Stomach smooth muscle (tissue), 2 donors: Measurements from ENCODE around the gene MYEOV.

ENCODE experiments used
- H3K27ac ChIP-seq: one replicate; pipeline ENCODE4 v1.7.0; 2013; ENCODE audit warnings: mild to moderate bottlenecking, low read length, inconsistent platforms
- H3K27me3 ChIP-seq, 2 donors: one replicate each; pipeline ENCODE4 v1.7.0; 2013; ENCODE audit warnings: low read length in 2 of 2; ENCODE audit not compliant: insufficient read depth in 2 of 2, control insufficient read depth in 1 of 2
- H3K36me3 ChIP-seq, 2 donors: one replicate each; pipeline ENCODE4 v1.7.0; 2013; ENCODE audit warnings: low read length in 2 of 2; ENCODE audit not compliant: control insufficient read depth in 2 of 2, insufficient read depth in 2 of 2
- H3K4me1 ChIP-seq: one replicate; pipeline ENCODE4 v1.7.0; 2013; ENCODE audit warnings: low read length; ENCODE audit not compliant: control insufficient read depth, insufficient read depth
- H3K4me3 ChIP-seq, 2 donors: one replicate each; pipeline ENCODE4 v1.7.0; 2013; ENCODE audit warnings: low read length in 2 of 2
- H3K9ac ChIP-seq, 2 donors: one replicate each; pipeline ENCODE4 v1.7.0; 2013; ENCODE audit warnings: low read length in 2 of 2, mild to moderate bottlenecking in 1 of 2
- H3K9me3 ChIP-seq, 2 donors: one replicate each; pipeline ENCODE4 v1.7.0; 2013; ENCODE audit warnings: low read length in 2 of 2; ENCODE audit not compliant: control insufficient read depth in 2 of 2
- donor health status: healthy.
- donor health status: Pancreatic carcinoma.

MYEOV gene

DNA sequence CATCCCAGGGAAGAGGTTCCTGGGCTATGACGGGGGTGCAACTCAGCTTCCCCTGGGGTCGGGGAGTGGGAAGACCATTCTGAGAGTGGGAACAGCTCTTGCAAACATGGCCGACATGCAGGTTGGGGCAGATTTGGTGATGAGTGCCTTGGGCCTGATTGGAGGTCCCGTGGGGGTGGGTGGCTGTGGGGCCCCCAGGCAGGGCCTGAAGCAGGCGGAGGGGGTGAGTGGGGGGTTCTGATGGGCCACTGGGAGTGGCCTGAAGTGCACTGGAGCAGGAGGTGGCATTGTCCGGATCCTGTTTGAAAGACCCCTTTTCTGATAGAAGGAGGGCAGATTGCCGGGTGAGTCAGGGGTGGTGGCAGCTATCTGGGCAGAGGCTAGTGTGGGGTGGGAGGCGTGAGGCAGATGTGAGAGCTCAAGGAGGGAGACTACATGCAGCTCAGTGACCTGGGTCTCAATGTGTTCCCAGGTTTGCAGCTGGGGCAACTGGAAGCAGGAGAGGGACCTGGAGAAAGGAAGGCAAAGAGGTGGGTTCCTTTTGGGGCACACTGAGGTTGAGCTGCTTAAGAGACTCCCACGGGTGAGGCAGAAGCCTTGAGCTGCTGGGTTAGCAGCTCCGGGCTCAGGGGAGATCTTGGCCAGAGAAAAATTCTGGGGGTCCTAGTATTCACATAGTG, 15.1 kb downstream of the MYEOV start:
- H3K9ac ChIP-seq: no peak overlapping the region
- H3K4me3 ChIP-seq: no peak overlapping the region
- no peaks in the 10 kb centered on the region for H3K9me3 ChIP-seq
- H3K27ac ChIP-seq: no peak overlapping the region
- peaks cover 2% of the 10 kb centered on the region for H3K4me1 ChIP-seq
- H3K36me3 ChIP-seq: no peaks in the 10 kb centered on the region
- peaks cover 2 to 3% of the 10 kb centered on the region in 2 donors for H3K27me3 ChIP-seq

DNA sequence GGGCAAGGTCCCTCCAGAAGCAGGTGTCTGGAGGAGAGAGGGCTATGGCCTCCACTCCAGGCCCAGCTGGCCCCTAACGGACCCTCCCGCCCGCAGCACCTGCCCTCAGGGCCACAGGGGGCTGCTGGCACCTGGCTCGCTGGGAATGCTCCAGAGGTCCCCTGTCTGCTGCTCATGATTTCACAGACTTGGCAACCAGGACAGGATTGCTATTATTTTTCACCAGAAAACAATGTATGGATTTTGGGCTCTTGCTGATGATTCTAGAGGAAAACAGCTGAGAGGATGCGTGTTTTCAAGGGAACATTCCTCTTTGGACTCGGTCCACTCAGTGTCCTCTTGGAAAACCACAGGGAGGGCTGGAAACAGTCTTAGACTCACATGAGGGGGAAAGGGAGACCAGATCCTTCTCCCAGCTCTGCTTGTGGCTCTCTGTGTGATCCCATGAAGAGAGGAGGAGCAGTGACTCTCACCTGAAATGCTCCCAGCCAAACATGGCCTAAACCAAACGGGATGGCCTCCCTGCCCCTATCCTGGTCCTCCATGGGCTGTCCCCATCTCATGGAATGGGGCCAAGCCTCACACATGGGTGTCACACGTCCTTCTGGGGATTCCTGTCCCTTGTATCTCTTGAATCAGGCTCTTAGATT, 15.8 kb downstream of the MYEOV start:
- Histone ChIP-seq H3K4me3 (no peak overlapping the region), H3K9me3 (no peaks in the 10 kb centered on the region), H3K27me3 (peaks cover 2 to 3% of the 10 kb centered on the region in 2 donors), H3K36me3 (no peaks in the 10 kb centered on the region), H3K4me1 (peaks cover 2% of the 10 kb centered on the region), H3K27ac (no peak overlapping the region), H3K9ac (no peak overlapping the region)

DNA sequence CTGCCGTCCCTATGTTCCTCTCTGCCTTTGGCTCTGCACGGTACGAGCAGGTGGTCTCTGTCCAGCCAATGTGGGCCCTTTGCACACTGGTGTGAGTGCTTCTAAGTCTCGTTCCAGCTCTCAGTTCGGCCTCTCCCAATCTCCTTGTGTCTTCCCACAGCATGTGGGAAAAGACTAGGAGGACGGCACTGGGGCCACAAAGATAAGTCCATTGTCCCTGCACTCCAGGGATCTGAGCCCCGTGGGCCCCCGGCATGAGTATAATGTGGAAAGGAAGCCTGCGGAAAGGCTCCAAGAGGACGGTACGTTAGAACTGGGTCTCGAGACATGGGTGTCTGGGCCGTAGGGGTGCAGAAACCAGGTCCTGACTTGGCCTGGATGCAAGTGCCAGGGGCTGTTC, 16.4 kb downstream of the MYEOV start:
- H3K4me3 ChIP-seq: no peak overlapping the region
- H3K27me3 ChIP-seq: peaks cover 2 to 3% of the 10 kb centered on the region in 2 donors
- H3K27ac ChIP-seq: no peak overlapping the region
- H3K4me1 ChIP-seq: peaks cover 2% of the 10 kb centered on the region
- no peaks in the 10 kb centered on the region for H3K36me3 ChIP-seq
- H3K9ac ChIP-seq: no peak overlapping the region
- no peaks in the 10 kb centered on the region for H3K9me3 ChIP-seq

DNA sequence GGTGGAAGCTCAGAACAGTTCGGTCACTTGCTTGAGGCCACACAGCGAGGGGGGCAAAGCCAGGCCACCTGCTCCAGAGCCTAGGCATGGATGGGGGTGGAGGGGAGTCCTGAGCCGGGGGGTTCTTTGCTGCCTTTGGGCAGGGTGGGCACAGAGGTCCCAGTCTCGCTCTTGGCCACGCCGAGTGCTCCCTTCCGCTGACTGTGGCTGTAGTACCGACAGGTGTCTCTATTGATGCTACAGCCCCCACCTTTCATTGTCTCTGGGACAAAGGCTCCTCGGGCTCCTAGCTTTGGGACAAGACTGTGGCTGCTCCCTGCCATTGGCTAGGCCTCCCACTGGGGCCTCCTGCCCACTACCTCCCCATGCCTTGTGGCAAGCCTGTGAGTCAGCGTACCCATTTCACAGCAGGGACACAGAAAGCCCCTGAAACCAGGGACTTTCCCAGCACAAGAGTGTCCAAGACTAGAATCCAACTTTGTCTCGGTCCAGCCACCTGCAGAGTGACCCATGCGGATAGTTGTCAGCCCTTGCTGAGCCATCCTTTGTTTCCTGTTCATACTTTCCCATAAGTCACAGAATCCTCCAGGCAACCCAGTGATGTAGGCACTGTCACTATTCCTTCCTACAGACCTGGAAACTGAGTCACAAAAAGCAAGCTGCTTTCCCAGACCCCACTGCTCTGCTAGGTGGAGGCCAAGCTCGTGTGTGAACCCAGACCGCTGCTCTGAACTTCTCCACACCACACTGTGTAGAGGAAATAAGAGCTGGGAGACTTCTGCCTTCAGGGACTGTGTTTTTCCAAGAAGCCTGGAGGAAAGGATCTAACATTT, 17.2 kb downstream of the MYEOV start:
- peaks cover 2 to 3% of the 10 kb centered on the region in 2 donors for H3K27me3 ChIP-seq
- H3K4me3 ChIP-seq: no peak overlapping the region
- no peak overlapping the region for H3K9ac ChIP-seq
- no peak overlapping the region for H3K27ac ChIP-seq
- no peaks in the 10 kb centered on the region for H3K36me3 ChIP-seq
- no peaks in the 10 kb centered on the region for H3K9me3 ChIP-seq
- H3K4me1 ChIP-seq: peaks cover 2% of the 10 kb centered on the region

DNA sequence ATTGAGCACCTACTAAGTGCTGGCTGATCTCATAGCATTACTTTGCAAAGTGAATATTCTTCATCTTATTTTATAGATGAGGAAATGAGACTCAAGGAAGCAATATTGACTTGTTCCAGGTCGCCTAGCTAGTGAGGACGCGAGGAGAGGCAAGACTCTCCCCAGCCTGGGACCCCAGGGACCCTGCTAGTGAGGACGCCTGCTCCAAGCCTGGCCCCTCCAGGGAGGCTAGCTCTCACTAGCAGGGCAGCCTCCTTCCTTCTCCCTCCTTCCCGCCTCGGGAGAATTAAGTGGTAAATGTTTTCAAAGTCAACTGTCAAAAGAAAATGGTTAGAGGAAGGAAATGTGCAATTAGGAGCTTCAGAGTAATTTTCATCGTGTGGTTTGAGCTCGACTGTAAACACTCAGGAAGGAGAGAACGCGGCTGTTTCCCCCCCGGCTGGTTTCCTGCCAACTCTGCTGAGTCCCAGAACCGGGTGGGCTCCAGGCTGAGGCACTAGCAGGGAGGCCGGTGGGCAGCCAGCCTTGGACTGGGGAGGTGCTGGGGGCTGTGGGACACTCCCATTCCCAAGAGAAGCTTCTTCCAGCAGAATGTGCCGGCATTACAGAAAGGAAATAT, 17.9 kb downstream of the MYEOV start:
- Histone ChIP-seq H3K9ac (no peak overlapping the region), H3K4me1 (peaks cover 2% of the 10 kb centered on the region), H3K9me3 (peaks cover 0 to 1% of the 10 kb centered on the region in 2 donors), H3K27ac (no peak overlapping the region), H3K27me3 (peaks cover 2 to 3% of the 10 kb centered on the region in 2 donors), H3K36me3 (no peaks in the 10 kb centered on the region), H3K4me3 (no peak overlapping the region)

DNA sequence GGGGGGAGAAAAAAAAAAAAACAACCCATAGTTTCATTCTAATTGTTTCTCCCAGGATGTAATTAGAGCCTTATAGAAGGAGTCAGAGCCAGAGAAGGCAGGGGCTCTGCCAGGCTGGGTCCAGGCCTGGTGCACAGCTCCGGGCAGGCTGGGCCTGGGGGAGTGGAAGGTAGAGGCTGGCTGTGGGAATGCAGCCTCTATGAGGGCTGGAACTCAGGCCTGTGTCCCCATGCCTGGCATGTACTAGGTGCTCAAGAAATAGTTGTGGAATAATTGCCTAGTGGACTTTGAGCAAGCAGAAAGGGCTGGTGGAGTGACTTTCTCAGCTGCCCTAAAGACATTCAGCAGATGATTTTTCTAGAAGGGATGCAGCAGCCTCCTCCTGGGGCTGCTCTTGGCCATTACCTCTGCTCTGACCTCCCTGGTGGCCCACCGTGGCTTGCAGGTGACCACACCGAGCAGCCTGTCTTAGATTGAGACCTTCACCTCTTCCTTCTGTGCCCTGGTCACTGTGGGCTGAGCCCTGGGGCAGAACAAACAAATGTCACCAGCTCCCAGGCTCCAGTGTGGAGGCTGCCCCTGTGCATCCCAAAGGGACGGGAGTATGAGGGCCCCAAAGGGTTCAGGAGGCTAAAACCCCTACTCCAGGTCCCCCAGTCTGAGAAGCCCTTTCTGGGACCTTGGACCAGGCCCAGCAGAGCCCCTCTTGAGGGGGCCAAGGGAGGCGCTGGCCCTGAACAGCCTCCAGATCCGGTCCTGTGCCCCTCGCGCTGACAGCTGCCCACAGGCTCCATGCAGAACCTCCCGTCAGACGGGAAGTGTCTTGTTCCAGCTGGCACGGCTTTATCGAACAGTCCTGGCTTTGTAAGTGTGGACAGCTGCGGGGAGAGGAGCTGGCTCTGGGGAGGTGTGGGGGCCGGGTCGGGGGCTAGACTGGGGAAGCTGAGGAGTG, 18.8 kb downstream of the MYEOV start:
- Histone ChIP-seq H3K4me3 (no peak overlapping the region), H3K9me3 (peaks cover 3 to 6% of the 10 kb centered on the region in 2 donors), H3K27me3 (peaks cover 2 to 3% of the 10 kb centered on the region in 2 donors), H3K9ac (no peak overlapping the region), H3K27ac (no peak overlapping the region), H3K36me3 (no peaks in the 10 kb centered on the region), H3K4me1 (peaks cover 2% of the 10 kb centered on the region)

DNA sequence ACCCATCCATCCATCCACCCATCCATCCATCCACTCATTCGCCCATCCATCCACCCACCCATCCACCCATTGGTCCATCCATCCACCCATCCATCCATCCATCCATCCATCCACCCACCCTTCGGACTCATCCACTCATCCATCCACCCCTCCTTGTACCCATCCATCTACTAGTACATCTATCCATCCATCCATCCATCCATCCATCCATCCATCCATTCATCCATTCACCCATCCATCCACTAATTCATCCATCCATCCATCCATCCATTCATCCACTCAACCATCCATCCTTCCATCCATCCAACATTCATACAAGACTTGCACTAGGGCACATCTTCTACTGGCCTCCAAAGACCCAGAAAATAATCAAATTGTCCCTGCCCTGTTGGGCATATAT, 20.0 kb downstream of the MYEOV start:
- Histone ChIP-seq H3K27me3 (peaks cover 2 to 3% of the 10 kb centered on the region in 2 donors), H3K9ac (no peak overlapping the region), H3K4me3 (no peak overlapping the region), H3K4me1 (peaks cover 2% of the 10 kb centered on the region), H3K9me3 (peaks cover 3 to 6% of the 10 kb centered on the region in 2 donors), H3K27ac (no peak overlapping the region), H3K36me3 (no peaks in the 10 kb centered on the region)

DNA sequence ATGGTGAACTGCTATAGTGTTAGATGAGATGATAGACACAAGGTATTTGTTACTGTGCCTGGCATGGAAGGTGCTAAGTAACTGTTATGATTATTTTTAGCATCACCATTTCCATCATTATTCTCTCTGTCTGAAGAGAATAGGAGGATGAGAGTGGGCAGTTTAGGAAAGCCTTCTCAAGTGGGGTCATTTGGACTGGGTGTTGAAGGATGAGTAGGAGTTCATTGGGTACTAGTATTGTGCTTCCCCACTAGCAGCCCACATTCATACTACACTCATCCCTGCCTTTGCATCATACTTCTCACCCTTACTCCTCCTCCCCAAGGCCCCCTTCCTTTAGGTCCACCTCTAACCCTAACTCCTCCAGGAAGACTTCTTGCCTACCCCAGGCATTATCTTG, 20.6 kb downstream of the MYEOV start:
- Histone ChIP-seq H3K4me3 (no peak overlapping the region), H3K36me3 (no peaks in the 10 kb centered on the region)

DNA sequence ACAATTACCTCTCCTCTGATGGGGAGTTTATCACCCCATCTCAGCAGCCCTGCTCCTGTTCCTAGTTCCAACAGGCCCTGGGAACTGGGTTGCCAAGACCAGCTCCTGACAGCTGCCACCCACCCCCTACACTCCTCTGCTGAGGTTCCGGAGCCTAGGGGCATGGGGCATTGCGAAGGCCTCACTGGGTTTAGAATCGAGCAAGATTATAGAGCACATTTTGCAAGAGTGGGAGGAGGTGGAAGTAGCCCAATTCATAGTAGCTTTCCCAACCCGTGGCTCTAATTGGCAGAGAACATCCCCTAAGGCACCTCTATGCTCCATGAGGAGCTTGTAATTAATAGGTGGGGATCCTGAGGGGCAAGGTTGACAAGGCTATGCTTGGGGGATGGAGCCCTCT, 23.0 kb downstream of the MYEOV start:
- H3K9ac ChIP-seq: no peak overlapping the region
- H3K36me3 ChIP-seq: no peaks in the 10 kb centered on the region
- H3K27ac ChIP-seq: no peak overlapping the region
- peaks cover 3 to 6% of the 10 kb centered on the region in 2 donors for H3K9me3 ChIP-seq
- no peak overlapping the region for H3K4me3 ChIP-seq
- H3K4me1 ChIP-seq: peaks cover 2% of the 10 kb centered on the region
- peaks cover 0 to 2% of the 10 kb centered on the region in 2 donors for H3K27me3 ChIP-seq

More for the DNA sequence above, 20.6 kb downstream of the MYEOV start:
- Histone ChIP-seq H3K9me3 (peaks cover 3 to 6% of the 10 kb centered on the region in 2 donors), H3K27ac (no peak overlapping the region), H3K27me3 (peaks cover 2 to 3% of the 10 kb centered on the region in 2 donors), H3K9ac (no peak overlapping the region), H3K4me1 (peaks cover 2% of the 10 kb centered on the region)
